H1 (cell line): ENCODE results near the gene CBX2. TPM values are rescaled to one million over a fixed set of nuclear protein-coding genes. Genes with fewer than 3 reads are reported as not detected.
A peak's percentile ranks its signal among the peaks of the same experiment; 100 is the strongest.

Experiments
- BACH1 ChIP-seq: IDR thresholded peaks from 2 replicates; pipeline ENCODE4 v1.6.1; 2012; ENCODE audit warnings: low read length, improper control_type of control experiment
- CTBP2 ChIP-seq: IDR thresholded peaks from 2 replicates; pipeline ENCODE4 v1.7.0; 2011; ENCODE audit warnings: borderline replicate concordance, mild to moderate bottlenecking, moderate library complexity, mixed read lengths, low read length; ENCODE audit not compliant: insufficient read depth, insufficient read length
- EP300 ChIP-seq, 2 experiments: IDR thresholded peaks; 1 replicate in 1 of 2; 2 replicates in 1 of 2; pipeline ENCODE4 v1.6.1; 2011 to 2012; ENCODE audit warnings: low read depth in 2 of 2, low read length in 2 of 2, mild to moderate bottlenecking in 2 of 2, borderline replicate concordance in 1 of 2, inconsistent platforms in 1 of 2, moderate library complexity in 1 of 2
- KDM4A ChIP-seq: IDR thresholded peaks from one replicate; pipeline ENCODE4 v1.7.1; 2012; ENCODE audit warnings: low read depth, mild to moderate bottlenecking, moderate library complexity, low read length, inconsistent platforms; ENCODE audit not compliant: severe bottlenecking
- polyA plus RNA-seq, 7 experiments: library from polyadenylated mRNA; depleted of rRNA in 3 of 7; stranded (reverse) in 5 of 7; unstranded in 2 of 7; fragments of >200 nt in 5 of 7; fragments of 200-250 nt in 2 of 7; gene quantifications; 1 replicate in 5 of 7; 2 replicates in 1 of 7; 4 replicates in 1 of 7; pipeline versions ENCODE4 v1.2.1 to v1.2.3, GENCODE V29; 2011 to 2013; ENCODE audit warnings: missing spikeins in 2 of 7, mixed read lengths in 2 of 7
- total RNA-seq: library from RNA; stranded (reverse); fragmentation: NEBNext Ultra II Directional; extraction: Animal tissue kit (Norgen Biotek cat#: 25700); gene quantifications from 2 replicates; pipeline ENCODE4 v1.2.1, GENCODE V29; 2021

CBX2 gene
- total and polyA plus RNA-seq, 2 of the 8 experiments (the other 6 are each of a cell fraction or from before 2014, with no cell fraction given) = 64.3 to 83.9 TPM

GRCh38 chr17:79792984-79793923 lies 15.3 kb downstream of the CBX2 start (continued):
- TF ChIP-seq EP300 (IDR thresholded peaks at IDR 0.05; ENCODE audit: borderline replicate concordance in 1 of 2, low read depth in 2 of 2, low read length in 2 of 2) = no peak
- TF ChIP-seq CTBP2 = no peak
- TF ChIP-seq BACH1 = 0 out of 2 replicates have a peak, but pooled peaks have one; percentile 12
- TF ChIP-seq KDM4A = peak; percentile 26
